HEK293T (cell line): ENCODE data around the gene ACSM3.

Experiments
- ARNT ChIP-seq: fragments of 450-650 bp; IDR thresholded peaks from 2 replicates; pipeline ENCODE4 v1.6.1; 2017; ENCODE audit warnings: mild to moderate bottlenecking
- BHLHE40 ChIP-seq: fragments of 450-650 bp; IDR thresholded peaks from 2 replicates; pipeline ENCODE4 v1.6.1; 2016; ENCODE audit warnings: mild to moderate bottlenecking, moderate library complexity, borderline replicate concordance
- CTBP1 ChIP-seq: fragments of 450-650 bp; IDR thresholded peaks from 2 replicates; pipeline ENCODE4 v1.6.1; 2016; ENCODE audit warnings: borderline replicate concordance
- ELF4 ChIP-seq: fragments of 450-650 bp; IDR thresholded peaks from 2 replicates; pipeline ENCODE4 v1.6.1; 2017; ENCODE audit warnings: antibody characterized with exemption
- FOXA1 ChIP-seq: fragments of 450-650 bp; IDR thresholded peaks from 2 replicates; pipeline ENCODE4 v1.6.1; 2016; ENCODE audit warnings: mild to moderate bottlenecking
- FOXK2 ChIP-seq: fragments of 450-650 bp; IDR thresholded peaks from 2 replicates; pipeline ENCODE4 v1.6.1; 2016; ENCODE audit warnings: mild to moderate bottlenecking
- FOXM1 ChIP-seq: fragments of 450-650 bp; IDR thresholded peaks from 2 replicates; pipeline ENCODE4 v1.6.1; 2017; ENCODE audit warnings: mild to moderate bottlenecking, borderline replicate concordance
- HDGF ChIP-seq: fragments of 450-650 bp; IDR thresholded peaks from 2 replicates; pipeline ENCODE4 v1.6.1; 2017; ENCODE audit warnings: antibody characterized with exemption, borderline replicate concordance
- LEF1 ChIP-seq: fragments of 450-650 bp; IDR thresholded peaks from 2 replicates; pipeline ENCODE4 v1.6.1; 2017; ENCODE audit warnings: mild to moderate bottlenecking, borderline replicate concordance
- NFRKB ChIP-seq: fragments of 450-650 bp; IDR thresholded peaks from 2 replicates; pipeline ENCODE4 v1.6.1; 2016; ENCODE audit warnings: mild to moderate bottlenecking, moderate library complexity
- SP1 ChIP-seq: fragments of 450-650 bp; IDR thresholded peaks from 2 replicates; pipeline ENCODE4 v1.6.1; 2017
- TARDBP ChIP-seq: fragments of 450-650 bp; IDR thresholded peaks from 2 replicates; pipeline ENCODE4 v1.6.1; 2016

GRCh38 chr16:20844054-20844453 lies 80.2 kb downstream of the ACSM3 start:
- TF ChIP-seq CTBP1: no peak
- no peak for TF ChIP-seq BHLHE40
- TF ChIP-seq TARDBP: no peak
- no peak for TF ChIP-seq FOXM1
- no peak for TF ChIP-seq NFRKB
- TF ChIP-seq HDGF: no peak
- TF ChIP-seq FOXA1: no peak
- TF ChIP-seq ELF4: no peak
- TF ChIP-seq LEF1: no peak
- TF ChIP-seq SP1: no peak
- no peak for TF ChIP-seq ARNT
- no peak for TF ChIP-seq FOXK2
